Hematopoietic multipotent progenitor cell treated with erythropoietin and hydrocortisone succinate and interleukin-3 and kit ligand, for 15 days (in vitro differentiated cells): ENCODE measurements around the gene OR2T11.
"Not testable (repeated sequence)": the region's sequence is repeated elsewhere in the genome, so short reads cannot be mapped to it uniquely, and the experiment has no call there.

Source experiments
- DNase-seq: peaks from one replicate; pipeline ENCODE4 v3.0.0-alpha.2; 2015; ENCODE audit warnings: low spot score

Gene OR2T11

DNA sequence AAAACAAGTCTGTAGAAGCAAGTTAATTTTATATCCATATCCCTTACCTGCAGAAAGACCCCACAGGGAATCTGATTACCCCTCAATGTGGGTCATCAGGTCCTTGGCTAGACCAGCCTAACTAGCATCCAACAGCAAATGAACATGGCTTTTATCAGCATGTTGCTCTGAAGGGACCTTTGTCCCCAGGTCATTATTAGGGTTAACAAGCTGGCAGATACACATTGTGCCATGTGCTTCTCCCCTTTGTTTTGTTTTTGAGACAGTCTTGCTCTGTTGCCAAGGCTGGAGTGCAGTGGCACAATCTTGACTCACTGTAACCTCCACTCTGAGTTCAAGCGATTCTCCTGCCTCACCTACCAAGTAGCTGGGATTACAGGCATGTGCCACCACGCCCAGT lies at the start of gene OR2T11:
Gene OR2T11 (minus strand): TSS at position 101 of the 400 bp plus-strand sequence. CDS start 7,963 bp downstream, outside the sequence.
- not testable (repeated sequence) for DNase-seq

- no peak for DNase-seq
These were observed 46.8 kb upstream of the OR2T11 start for GRCh38 chr1:248681651-248682050.

- no peak for DNase-seq
These were observed 35.1 kb upstream of the OR2T11 start for GRCh38 chr1:248670003-248670402.

DNA sequence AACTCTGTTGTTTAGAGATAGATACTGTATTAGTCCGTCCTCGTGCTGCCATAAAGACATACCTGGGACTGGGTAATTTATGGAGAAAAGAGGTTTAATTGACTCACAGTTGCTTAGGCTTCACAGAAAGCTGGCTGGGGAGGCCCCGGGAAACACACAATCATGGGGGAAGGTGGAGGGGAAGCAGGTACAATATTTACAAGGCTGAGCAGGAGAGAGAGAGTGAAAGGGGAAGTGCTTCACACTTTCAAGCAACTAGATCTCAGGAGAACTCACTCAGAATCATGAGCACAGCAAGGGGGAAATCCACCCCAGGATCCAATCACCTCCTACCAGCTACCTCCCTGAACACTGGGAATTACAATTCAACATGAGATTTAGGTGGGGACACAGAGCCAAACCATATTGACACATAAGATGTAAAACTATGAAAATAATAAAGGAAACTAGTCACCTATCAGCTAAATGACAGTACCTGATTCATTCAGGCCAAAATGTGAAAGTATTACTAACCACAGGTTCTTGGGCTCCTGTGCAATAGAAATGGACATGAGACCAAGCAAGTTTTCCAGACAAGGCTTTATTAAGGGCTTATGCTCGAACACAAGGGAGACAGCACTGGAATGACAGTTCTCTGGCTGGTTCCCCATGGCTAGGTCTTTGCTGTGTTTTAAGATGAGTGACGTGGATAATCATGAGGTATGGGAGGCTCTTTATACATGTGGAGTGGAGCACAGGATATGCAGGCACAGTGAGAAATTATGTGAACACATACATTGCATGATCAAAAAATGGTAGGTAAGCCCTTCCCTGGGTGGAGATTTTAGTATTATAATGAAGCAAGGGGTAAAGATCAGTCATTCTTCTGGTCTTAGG lies 28.8 kb upstream of the OR2T11 start:
- DNase-seq: not testable (repeated sequence)

GRCh38 chr1:248656797-248657196 lies 21.9 kb upstream of the OR2T11 start:
- not testable (repeated sequence) for DNase-seq

DNA sequence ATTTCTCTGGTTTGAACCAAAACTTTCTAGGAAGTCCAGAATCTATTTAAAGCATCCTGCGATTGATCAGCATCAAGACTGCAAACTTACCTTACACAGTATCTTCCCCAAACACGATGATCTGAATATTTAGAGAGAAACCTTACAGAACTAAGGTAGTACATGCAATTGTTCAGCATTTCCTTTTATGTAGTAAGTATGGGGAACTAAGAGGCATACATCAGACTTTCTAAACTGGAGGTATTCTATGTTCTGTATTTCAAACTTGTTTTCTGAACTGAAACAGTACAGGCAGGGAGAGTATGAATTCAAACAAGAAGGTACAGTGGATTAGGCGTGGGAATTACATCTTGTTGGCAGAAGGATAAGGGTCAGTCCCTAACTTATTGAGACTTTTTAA lies 20.5 kb upstream of the OR2T11 start, which contains the start of gene OR2T27:
Gene OR2T27 (minus strand): TSS at position 175 of the 400 bp plus-strand sequence. CDS start 4,644 bp downstream, outside the sequence.
- DNase-seq: not testable (repeated sequence)

GRCh38 chr1:248648770-248649536 lies 14.1 kb upstream of the OR2T11 start:
- not testable (repeated sequence) for DNase-seq

DNA sequence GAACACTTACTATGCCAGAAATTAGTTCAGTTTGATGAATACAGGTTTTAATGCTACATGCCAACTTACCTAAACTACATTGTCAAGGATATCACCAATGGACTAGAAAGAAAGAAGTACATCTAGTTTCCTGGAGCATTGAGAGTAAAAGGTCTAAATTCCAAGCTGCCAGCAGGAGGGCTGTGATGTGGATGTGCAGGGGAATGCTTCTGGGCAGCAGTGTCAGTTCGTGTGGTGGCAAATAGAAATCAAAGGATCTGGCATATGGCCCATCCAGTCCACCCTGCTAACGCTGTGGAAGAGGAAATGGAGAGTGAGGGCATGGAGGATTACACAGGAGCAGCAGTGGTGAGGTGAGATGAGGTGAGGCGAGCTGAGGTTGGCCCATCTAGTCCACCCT lies 10.3 kb upstream of the OR2T11 start, which contains the start of gene OR2T35:
Gene OR2T35 (minus strand): TSS at position 101 of the 400 bp plus-strand sequence. CDS start 6,020 bp downstream, outside the sequence.
- not testable (repeated sequence) for DNase-seq

DNA sequence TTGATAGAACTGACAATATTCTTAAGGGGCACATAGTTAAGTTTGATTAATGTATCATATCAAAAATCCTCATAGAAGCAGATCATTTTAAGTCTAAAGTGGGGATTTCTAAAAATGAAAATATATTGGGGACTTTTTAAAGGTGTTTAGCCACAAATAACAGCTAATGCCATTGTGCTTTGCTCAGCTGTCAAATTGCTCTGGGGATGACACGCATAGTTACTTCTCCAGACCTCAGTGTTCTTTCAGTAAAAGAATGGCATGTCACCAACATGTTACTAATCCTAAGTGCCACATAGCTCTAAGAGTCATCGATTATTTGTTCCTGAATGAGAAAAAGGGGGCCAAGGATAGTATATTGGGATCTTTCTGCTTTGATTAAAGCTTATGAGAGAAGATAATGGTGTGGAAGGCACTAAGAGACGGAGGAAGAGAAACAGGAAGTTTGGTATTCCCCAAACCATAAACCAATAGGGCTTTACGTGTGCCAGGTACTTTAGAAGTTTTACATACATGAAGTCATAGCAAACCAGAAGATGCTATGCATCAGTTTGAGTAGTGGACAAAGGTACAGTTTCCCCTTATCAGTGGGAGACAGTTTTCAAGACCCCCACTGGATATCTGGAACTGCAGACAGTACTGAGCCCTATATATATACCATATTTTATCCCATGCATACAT lies 8.2 kb upstream of the OR2T11 start:
- not testable (repeated sequence) for DNase-seq

DNA sequence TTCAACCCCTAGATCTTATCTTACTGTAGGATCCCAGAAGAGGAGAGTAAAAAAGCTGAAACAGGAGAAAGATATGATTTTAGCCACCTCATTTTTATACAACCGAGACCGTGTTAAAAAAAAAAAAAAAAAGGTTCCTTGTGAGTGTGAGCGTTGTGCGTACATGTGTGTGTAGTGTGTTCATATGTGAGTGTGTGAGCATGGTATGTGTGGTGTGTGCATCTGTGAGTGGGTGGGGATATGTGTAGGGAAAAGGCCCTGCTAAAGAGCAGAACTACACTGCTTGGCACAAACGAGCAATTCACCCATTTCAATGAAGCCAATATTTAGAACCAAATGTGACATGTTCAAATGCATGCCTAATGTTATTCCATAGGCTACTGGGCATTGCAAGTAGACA lies 6.7 kb upstream of the OR2T11 start:
- DNase-seq: not testable (repeated sequence)

DNA sequence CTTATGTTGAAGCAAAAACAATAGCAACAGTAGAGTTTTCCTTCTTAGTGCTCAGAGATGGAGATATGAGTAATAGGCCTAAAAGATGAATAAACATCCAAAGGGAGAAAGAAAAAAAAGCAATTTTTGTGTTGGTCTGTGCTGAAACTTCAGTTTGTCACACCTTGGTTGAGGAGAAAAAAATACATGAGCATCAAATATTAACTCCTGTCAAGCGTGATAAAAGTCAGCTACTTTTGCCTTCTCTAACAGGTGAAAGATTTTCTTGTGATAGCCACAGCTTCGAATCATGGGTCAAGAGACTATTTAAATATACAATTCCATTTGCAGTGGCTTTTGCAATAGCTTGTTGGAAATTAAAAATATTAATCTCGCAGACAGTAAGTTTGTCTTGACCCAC lies 6.0 kb upstream of the OR2T11 start:
- not testable (repeated sequence) for DNase-seq

GRCh38 chr1:248639652-248640051 lies 4.8 kb upstream of the OR2T11 start:
- not testable (repeated sequence) for DNase-seq

DNA sequence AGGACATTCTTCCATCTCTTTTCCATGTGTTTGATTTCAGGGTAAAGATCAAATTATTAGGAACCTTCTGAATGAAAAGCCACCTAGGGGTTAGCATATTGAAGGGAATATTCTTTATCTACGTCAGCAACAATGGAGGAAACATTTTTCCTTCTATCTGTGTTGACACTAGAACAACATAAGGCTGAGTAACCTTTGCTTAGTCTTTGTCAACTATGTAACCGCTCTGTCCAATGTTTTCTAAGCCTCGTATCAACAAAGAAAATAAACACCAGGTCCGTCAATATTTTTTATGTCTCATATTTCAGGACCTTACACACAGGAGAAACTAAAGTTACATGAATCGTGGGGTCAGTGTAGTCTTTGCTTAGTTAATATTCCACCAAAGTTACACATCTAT lies 1.7 kb upstream of the OR2T11 start:
- not testable (repeated sequence) for DNase-seq

GRCh38 chr1:248631354-248632008 lies 3.4 kb downstream of the OR2T11 start:
- DNase-seq: no peak

DNA sequence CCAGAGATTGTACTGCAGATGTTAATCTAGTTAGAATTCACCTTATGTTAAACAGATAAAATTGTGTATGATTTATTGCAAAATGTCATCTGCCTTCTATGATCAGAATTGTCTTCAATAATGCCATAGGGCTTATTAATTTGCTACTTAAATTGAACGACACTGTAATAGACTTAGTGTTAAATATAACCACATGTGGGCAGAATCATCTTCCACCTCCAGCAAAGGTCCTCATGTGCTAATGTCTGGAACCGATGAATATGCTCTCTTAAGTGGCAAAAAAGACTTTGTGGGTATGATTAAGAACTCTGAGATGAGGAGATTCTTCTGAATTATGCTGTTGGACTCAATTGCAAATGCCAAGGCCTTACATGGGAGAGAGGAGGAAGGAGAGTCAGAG lies 4.3 kb downstream of the OR2T11 start:
- no peak for DNase-seq

DNA sequence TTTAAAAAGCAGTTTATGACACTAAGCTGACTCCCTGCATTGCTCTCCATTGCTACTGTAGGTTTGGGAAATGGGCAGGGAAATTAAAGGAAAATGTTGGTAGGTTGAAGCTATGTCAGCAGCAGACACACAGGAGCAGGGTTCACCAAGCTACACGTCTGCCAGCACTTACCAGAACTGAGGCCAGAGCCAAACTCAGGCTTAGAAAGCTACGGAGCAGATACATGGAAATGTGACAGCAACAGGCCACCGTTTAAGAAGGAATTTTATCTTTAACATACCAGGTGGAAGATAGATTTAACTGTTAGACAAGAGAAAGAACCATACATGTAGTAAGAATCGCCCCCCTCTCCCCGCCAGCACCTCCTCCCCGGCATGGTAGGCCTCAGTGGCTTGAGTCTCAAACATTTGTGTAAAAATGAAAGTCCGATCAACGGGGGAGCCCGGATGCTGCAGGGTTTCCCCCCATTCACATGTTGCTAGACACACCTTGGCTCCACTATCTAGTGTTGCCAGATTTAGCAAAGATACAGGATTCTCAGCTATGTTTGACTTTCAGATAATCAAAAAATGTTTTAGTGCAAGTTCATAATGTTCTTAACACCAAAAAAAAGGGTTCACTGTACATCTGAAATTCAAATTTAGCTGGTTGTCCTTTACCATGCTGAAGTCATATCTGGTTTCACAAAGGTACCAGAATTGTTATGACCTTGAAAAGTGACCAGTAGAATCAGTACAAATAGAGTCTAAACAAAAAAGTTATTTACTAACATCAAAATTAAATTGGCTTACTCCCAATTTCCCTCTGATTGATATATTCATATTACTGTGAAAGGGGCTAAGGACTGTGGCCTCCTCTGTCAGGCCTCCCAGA lies 6.7 kb downstream of the OR2T11 start:
- no peak for DNase-seq

GRCh38 chr1:248625971-248626370 lies 8.9 kb downstream of the OR2T11 start:
- no peak for DNase-seq

DNA sequence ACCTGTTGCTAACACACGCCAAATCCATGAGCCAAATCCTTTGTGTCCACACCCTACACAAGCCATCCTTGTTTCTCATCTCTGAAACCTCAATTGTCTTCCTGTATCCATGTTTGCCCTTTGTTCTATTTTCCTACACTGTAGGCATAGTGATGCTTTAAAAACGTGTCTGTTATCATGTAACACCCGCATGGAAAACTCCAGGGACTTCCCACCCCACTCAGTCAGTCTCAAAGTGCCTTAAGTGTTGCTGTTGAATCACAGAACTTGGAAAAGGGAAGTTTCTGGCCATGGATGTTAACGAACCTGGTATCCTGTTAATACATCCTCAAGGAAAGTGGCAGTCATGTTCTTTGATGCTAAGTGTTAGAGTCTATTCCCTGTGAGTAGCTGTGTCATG lies 9.7 kb downstream of the OR2T11 start:
- DNase-seq: no peak

DNA sequence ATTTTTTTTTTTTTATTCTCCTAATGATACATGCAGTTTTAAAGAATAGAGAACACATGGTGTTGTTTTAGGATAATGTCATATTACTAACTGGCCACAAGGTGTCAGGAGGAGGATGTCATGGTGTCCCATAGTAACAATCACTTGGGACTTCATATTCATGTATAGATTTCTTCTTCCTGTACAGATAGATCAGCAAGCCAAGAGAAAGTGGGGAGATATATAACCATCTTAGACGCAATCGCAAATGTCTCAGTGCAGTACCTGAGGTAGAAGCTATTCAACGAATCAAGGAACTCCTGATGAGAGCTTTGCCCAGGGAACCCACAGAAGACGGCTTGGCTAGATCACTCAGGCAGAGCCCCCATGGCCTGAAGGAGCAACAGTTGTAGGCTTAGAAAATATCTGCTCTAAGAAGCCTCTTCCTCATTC lies 12.3 kb downstream of the OR2T11 start:
- peak; percentile 6 for DNase-seq

DNA sequence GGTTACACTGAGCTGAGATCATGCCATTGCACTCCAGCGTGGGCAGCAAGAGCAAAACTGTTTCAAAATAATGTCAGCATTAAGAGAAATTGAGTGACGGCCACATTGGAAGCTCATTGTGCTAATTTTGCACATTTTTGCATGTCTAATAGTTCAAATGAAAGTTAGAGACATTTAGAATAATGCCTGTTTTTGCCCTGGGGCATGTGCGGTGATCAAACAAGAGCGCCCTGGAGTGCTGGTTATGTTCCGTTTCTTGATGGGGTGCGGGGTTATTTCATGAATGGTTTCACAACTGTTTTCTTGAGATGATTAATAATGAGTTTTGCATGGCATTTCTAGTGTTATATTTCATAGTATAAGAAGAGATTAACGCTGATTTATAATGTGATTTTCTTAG lies 13.1 kb downstream of the OR2T11 start:
- no peak for DNase-seq
